ENCODE data around the gene NTM. TPM values are rescaled to one million over a fixed set of nuclear protein-coding genes. Genes with fewer than 3 reads are reported as not detected.

The NTM gene
- total RNA-seq, 1 experiment from 2014 or later, result not detected

GRCh38 chr11:131746201-131746600, 375.8 kb downstream of the NTM start:
- Histone ChIP-seq H3K27ac (ENCODE audit: low read depth, low read length) (no peak overlapping the region), H3K36me3 (ENCODE audit: control insufficient read depth in 1 of 2, insufficient read depth in 2 of 2, low read length in 2 of 2) (no peaks in the 10 kb centered on the region), H3K9ac (ENCODE audit: low read length) (no peak overlapping the region), H3K27me3 (ENCODE audit: insufficient read depth, low read length) (no peaks in the 10 kb centered on the region), H3K4me2 (ENCODE audit: low read length) (no peak overlapping the region), H4K20me1 (ENCODE audit: insufficient read depth) (no peaks in the 10 kb centered on the region), H3K9me3 (ENCODE audit: control insufficient read depth in 1 of 2, insufficient read depth in 1 of 2, low read depth in 1 of 2, low read length in 2 of 2) (peaks cover 3% of the 10 kb centered on the region in 2 experiments; a peak in 2 of 4 replicates), H2AFZ (ENCODE audit: low read depth, low read length, poor library complexity, severe bottlenecking) (no peak overlapping the region), H3K9me2 (ENCODE audit: insufficient read depth) (no peaks in the 10 kb centered on the region), H3K4me1 (ENCODE audit: control insufficient read depth in 1 of 2, insufficient read depth in 2 of 2, low read length in 2 of 2) (no peaks in the 10 kb centered on the region), H3K79me2 (ENCODE audit: insufficient read depth, low read length) (no peaks in the 10 kb centered on the region), H3K4me3 (replicated peaks in 1 of 2; ENCODE audit: low read depth in 1 of 2, low read length in 2 of 2) (no peak overlapping the region)
- ChIA-PET POLR2A (no interaction called here), RAD21 (ENCODE audit: low non-redundant PET in 1 of 2, low total read pairs in 2 of 2, uncharacterized antibody in 2 of 2, unreplicated experiment in 2 of 2) (no interaction called here), CTCF (no interaction called here)
- intact Hi-C loops (cut with micrococcal nuclease), result no loop called here
- no peak for ATAC-seq
- TF ChIP-seq POLR2A (IDR thresholded peaks at IDR 0.05; ENCODE audit: borderline replicate concordance, extremely low read depth, insufficient read depth, insufficient read length), result no peak
- no peak for TF ChIP-seq TCF7L2 (IDR thresholded peaks at IDR 0.05; ENCODE audit: borderline replicate concordance, extremely low read depth, insufficient read depth, insufficient read length)
- TF ChIP-seq FOSL1 (IDR thresholded peaks at IDR 0.05; ENCODE audit: low read depth), result no peak
- no peak for TF ChIP-seq POLR2AphosphoS5 (IDR thresholded peaks at IDR 0.05; ENCODE audit: low read depth, low read length)
- TF ChIP-seq ATF3 (IDR thresholded peaks at IDR 0.05), result no peak
- TF ChIP-seq JUND (IDR thresholded peaks at IDR 0.05), result no peak
- TF ChIP-seq, protein P1, sequence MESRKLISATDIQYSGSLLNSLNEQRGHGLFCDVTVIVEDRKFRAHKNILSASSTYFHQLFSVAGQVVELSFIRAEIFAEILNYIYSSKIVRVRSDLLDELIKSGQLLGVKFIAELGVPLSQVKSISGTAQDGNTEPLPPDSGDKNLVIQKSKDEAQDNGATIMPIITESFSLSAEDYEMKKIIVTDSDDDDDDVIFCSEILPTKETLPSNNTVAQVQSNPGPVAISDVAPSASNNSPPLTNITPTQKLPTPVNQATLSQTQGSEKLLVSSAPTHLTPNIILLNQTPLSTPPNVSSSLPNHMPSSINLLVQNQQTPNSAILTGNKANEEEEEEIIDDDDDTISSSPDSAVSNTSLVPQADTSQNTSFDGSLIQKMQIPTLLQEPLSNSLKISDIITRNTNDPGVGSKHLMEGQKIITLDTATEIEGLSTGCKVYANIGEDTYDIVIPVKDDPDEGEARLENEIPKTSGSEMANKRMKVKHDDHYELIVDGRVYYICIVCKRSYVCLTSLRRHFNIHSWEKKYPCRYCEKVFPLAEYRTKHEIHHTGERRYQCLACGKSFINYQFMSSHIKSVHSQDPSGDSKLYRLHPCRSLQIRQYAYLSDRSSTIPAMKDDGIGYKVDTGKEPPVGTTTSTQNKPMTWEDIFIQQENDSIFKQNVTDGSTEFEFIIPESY (IDR thresholded peaks at IDR 0.05; ENCODE audit: extremely low read depth, insufficient replicate concordance, low read length), result no peak
- DNase-seq (ENCODE audit: low read depth, low spot score), result no peak
- no TSS peak for BruUV-seq (replicated peaks)

Measured in HCT116 (cell line).